ENCODE data around the gene IQSEC1. TPM values are rescaled to one million over a fixed set of nuclear protein-coding genes. Genes with fewer than 3 reads are reported as not detected.

Gene IQSEC1
- total and polyA plus RNA-seq, 2 donors (not counting 1 experiment from before 2014, with no cell fraction given), result 4.3 to 18.2 TPM

DNA sequence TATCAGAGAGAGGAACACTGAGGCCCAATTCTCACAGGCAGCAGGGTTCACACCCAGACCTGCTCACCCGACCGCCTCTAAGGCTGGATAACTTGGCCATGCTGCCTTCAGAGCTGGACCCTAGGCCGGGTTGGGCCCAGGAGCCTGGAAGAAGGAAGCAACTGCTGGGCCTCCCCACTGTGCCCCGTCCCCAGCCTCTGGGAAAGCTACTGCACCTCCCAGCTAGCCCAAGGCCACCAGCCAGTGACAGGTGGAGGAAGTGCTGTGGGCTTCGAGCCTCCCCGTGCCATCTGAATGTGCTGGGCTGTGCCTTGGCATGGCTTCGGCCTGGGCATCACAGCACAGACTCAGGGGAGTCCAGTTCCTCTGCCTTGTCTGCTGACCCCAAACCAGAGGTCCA lies 169.3 kb downstream of the IQSEC1 start:
- Histone ChIP-seq H3K79me2 (ENCODE audit: control insufficient read depth, insufficient read depth, low read length) (no peaks in the 10 kb centered on the region), H3K4me1 (ENCODE audit: control insufficient read depth, extremely low read depth, insufficient read depth, low read length) (no peaks in the 10 kb centered on the region), H3K9me3 (ENCODE audit: control insufficient read depth, insufficient read depth, low read depth, low read length) (no peaks in the 10 kb centered on the region), H2AFZ (ENCODE audit: low read length) (no peak overlapping the region), H3K4me3 (replicated peaks in 1 of 4; ENCODE audit: control extremely low read depth in 1 of 4, insufficient read depth in 1 of 4, low read depth in 3 of 4, low read length in 4 of 4) (no peak overlapping the region), H3K9ac (ENCODE audit: insufficient read depth, low read length) (no peak overlapping the region), H3K4me2 (ENCODE audit: extremely low read depth, insufficient read depth, low read length) (no peak overlapping the region), H3K27ac (ENCODE audit: insufficient read depth, low read length) (no peak overlapping the region), H4K20me1 (ENCODE audit: control insufficient read depth, extremely low read depth, insufficient read depth, low read length) (no peaks in the 10 kb centered on the region), H3K36me3 (ENCODE audit: control insufficient read depth, insufficient read depth, low read length) (peaks cover 8% of the 10 kb centered on the region), H3K27me3 (ENCODE audit: control insufficient read depth, insufficient read depth, low read length) (no peaks in the 10 kb centered on the region)
- no peak for TF ChIP-seq EZH2 (IDR thresholded peaks at IDR 0.05; ENCODE audit: low read length, missing control alignments)
- TF ChIP-seq, protein P1, sequence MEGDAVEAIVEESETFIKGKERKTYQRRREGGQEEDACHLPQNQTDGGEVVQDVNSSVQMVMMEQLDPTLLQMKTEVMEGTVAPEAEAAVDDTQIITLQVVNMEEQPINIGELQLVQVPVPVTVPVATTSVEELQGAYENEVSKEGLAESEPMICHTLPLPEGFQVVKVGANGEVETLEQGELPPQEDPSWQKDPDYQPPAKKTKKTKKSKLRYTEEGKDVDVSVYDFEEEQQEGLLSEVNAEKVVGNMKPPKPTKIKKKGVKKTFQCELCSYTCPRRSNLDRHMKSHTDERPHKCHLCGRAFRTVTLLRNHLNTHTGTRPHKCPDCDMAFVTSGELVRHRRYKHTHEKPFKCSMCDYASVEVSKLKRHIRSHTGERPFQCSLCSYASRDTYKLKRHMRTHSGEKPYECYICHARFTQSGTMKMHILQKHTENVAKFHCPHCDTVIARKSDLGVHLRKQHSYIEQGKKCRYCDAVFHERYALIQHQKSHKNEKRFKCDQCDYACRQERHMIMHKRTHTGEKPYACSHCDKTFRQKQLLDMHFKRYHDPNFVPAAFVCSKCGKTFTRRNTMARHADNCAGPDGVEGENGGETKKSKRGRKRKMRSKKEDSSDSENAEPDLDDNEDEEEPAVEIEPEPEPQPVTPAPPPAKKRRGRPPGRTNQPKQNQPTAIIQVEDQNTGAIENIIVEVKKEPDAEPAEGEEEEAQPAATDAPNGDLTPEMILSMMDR (conservative IDR thresholded peaks at IDR 0.05 in 1 of 2, IDR thresholded peaks at IDR 0.05 in 1 of 2; ENCODE audit: low read depth in 1 of 2, low read length in 2 of 2), result no peak
- DNase-seq (ENCODE audit: low read depth in 2 of 2), result no peak

DNA sequence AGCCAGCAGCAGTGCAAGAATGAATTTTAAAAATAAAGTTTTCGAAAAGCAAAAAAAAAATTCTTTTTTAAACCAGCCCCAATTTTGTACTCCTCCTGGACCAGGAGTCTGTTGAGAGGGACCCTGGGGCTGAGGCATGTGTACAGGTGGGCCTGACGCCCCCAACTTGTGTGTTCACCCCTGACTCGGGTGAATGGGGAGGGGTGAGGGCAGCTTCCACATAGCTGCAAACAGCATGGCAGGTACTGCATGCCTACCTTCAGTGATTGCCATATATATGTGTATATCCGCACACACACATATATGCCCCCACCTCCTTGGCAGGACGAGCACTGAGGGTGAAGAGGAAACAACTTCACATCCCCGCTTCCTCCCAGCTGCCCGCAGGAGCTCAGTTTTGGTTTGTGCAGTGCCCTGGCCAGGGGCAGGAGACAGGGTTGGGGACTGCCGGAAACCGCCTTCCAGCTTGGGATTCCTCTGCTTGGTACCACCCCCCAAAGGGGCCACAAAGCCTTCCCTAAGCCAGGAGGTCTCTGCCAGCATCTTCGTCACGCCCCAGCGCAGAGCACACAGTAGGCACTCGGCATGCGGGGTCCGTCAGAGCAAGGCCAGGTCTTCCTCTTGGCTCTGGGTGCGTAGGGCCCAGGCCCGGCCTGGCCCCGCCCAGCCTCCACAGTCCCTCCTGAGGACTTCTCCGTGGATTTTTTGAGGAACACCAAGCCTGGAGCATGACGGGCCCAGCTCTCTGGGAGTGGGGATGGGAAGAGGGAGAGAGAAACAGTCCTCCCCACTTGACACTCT lies 170.0 kb downstream of the IQSEC1 start:
- Histone ChIP-seq H3K4me2 (ENCODE audit: extremely low read depth, insufficient read depth, low read length) (no peak overlapping the region), H4K20me1 (ENCODE audit: control insufficient read depth, extremely low read depth, insufficient read depth, low read length) (no peaks in the 10 kb centered on the region), H3K27ac (ENCODE audit: insufficient read depth, low read length) (no peak overlapping the region), H3K27me3 (ENCODE audit: control insufficient read depth, insufficient read depth, low read length) (no peaks in the 10 kb centered on the region), H3K9me3 (ENCODE audit: control insufficient read depth, insufficient read depth, low read depth, low read length) (no peaks in the 10 kb centered on the region), H3K4me1 (ENCODE audit: control insufficient read depth, extremely low read depth, insufficient read depth, low read length) (no peaks in the 10 kb centered on the region), H3K36me3 (ENCODE audit: control insufficient read depth, insufficient read depth, low read length) (peaks cover 4% of the 10 kb centered on the region), H3K79me2 (ENCODE audit: control insufficient read depth, insufficient read depth, low read length) (no peaks in the 10 kb centered on the region), H3K9ac (ENCODE audit: insufficient read depth, low read length) (no peak overlapping the region), H3K4me3 (replicated peaks in 1 of 4; ENCODE audit: control extremely low read depth in 1 of 4, insufficient read depth in 1 of 4, low read depth in 3 of 4, low read length in 4 of 4) (no peak overlapping the region), H2AFZ (ENCODE audit: low read length) (no peak overlapping the region)
- TF ChIP-seq, protein P1 (conservative IDR thresholded peaks at IDR 0.05 in 1 of 2, IDR thresholded peaks at IDR 0.05 in 1 of 2; ENCODE audit: low read depth in 1 of 2, low read length in 2 of 2), result no peak
- no peak for TF ChIP-seq EZH2 (IDR thresholded peaks at IDR 0.05; ENCODE audit: low read length, missing control alignments)
- DNase-seq (ENCODE audit: low read depth in 2 of 2), result no peak

DNA sequence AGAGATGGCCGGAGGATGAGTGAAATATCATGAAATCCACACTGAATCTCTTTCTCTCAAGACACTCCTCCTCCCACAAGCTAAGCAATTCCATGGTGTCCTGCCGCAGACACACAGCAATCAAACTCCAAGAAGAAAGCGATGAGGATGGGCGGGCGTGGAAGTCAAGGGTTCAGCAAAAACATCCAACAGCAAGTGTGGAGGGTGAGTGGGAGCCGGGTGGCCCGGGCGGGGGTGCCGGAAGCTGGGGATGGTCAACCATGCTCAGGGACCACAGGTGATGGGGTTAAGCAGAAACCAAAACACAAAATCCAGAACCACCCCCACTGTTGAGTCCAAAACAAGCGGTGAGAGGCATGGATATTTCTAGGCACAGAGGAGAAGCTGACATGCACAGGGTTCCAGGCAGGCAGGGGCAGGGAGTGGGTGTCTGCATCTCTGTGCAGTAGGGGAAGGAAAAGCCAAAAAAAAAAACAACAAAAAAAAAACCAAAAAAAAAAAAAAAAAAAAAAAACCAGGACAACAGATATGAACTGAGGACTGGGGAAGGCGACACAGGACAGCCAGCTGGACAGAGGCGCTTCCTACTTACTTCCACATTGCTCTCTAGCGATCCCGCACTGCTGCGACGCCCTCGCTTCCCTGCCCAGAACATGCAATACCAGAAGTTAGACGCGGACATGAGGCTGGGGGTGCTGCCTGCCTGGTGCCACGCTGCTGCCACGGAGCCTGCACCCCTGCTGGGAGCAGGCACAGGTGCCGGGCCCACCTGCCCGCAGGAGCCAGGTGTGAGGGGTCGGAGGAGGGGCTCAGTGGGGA lies 170.8 kb downstream of the IQSEC1 start:
- Histone ChIP-seq H3K36me3 (ENCODE audit: control insufficient read depth, insufficient read depth, low read length) (peaks cover 4% of the 10 kb centered on the region), H3K79me2 (ENCODE audit: control insufficient read depth, insufficient read depth, low read length) (no peaks in the 10 kb centered on the region), H3K9me3 (ENCODE audit: control insufficient read depth, insufficient read depth, low read depth, low read length) (no peaks in the 10 kb centered on the region), H4K20me1 (ENCODE audit: control insufficient read depth, extremely low read depth, insufficient read depth, low read length) (no peaks in the 10 kb centered on the region), H3K27me3 (ENCODE audit: control insufficient read depth, insufficient read depth, low read length) (no peaks in the 10 kb centered on the region), H3K27ac (ENCODE audit: insufficient read depth, low read length) (no peak overlapping the region), H3K9ac (ENCODE audit: insufficient read depth, low read length) (no peak overlapping the region), H3K4me3 (replicated peaks in 1 of 4; ENCODE audit: control extremely low read depth in 1 of 4, insufficient read depth in 1 of 4, low read depth in 3 of 4, low read length in 4 of 4) (no peak overlapping the region), H3K4me2 (ENCODE audit: extremely low read depth, insufficient read depth, low read length) (no peak overlapping the region), H3K4me1 (ENCODE audit: control insufficient read depth, extremely low read depth, insufficient read depth, low read length) (no peaks in the 10 kb centered on the region), H2AFZ (ENCODE audit: low read length) (no peak overlapping the region)
- DNase-seq (ENCODE audit: low read depth in 2 of 2), result no peak
- TF ChIP-seq, protein P1 (conservative IDR thresholded peaks at IDR 0.05 in 1 of 2, IDR thresholded peaks at IDR 0.05 in 1 of 2; ENCODE audit: low read depth in 1 of 2, low read length in 2 of 2), result no peak
- no peak for TF ChIP-seq EZH2 (IDR thresholded peaks at IDR 0.05; ENCODE audit: low read length, missing control alignments)
